Measurements from ENCODE around the gene ASB18. TPM values are rescaled to one million over a fixed set of nuclear protein-coding genes. Genes with fewer than 3 reads are reported as not detected.

Gene ASB18
- total and polyA plus RNA-seq, 2 of the 8 experiments (the other 6 are each of a cell fraction or from before 2014, with no cell fraction given) = not detected

DNA sequence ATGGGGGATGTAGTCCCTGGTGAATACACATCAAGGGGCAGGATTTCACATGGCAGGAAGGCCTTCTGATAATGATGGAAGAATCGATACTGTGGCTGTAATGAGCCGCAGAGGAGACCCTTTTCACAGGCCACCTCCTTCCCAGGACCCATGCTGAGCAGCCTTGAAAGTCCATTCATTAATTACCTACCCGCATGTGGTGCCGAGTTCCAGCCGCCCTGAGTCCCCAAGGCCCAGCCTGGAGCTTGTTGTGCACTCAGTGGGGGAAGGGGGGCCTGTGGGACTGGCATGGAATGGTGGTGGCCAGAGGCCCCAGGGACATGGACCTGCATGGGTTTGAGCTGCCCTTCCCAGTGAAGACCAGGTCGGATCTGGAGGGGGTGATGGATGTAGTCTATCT is 25.5 kb downstream of the ASB18 start (continued):
- TF ChIP-seq, protein P1, sequence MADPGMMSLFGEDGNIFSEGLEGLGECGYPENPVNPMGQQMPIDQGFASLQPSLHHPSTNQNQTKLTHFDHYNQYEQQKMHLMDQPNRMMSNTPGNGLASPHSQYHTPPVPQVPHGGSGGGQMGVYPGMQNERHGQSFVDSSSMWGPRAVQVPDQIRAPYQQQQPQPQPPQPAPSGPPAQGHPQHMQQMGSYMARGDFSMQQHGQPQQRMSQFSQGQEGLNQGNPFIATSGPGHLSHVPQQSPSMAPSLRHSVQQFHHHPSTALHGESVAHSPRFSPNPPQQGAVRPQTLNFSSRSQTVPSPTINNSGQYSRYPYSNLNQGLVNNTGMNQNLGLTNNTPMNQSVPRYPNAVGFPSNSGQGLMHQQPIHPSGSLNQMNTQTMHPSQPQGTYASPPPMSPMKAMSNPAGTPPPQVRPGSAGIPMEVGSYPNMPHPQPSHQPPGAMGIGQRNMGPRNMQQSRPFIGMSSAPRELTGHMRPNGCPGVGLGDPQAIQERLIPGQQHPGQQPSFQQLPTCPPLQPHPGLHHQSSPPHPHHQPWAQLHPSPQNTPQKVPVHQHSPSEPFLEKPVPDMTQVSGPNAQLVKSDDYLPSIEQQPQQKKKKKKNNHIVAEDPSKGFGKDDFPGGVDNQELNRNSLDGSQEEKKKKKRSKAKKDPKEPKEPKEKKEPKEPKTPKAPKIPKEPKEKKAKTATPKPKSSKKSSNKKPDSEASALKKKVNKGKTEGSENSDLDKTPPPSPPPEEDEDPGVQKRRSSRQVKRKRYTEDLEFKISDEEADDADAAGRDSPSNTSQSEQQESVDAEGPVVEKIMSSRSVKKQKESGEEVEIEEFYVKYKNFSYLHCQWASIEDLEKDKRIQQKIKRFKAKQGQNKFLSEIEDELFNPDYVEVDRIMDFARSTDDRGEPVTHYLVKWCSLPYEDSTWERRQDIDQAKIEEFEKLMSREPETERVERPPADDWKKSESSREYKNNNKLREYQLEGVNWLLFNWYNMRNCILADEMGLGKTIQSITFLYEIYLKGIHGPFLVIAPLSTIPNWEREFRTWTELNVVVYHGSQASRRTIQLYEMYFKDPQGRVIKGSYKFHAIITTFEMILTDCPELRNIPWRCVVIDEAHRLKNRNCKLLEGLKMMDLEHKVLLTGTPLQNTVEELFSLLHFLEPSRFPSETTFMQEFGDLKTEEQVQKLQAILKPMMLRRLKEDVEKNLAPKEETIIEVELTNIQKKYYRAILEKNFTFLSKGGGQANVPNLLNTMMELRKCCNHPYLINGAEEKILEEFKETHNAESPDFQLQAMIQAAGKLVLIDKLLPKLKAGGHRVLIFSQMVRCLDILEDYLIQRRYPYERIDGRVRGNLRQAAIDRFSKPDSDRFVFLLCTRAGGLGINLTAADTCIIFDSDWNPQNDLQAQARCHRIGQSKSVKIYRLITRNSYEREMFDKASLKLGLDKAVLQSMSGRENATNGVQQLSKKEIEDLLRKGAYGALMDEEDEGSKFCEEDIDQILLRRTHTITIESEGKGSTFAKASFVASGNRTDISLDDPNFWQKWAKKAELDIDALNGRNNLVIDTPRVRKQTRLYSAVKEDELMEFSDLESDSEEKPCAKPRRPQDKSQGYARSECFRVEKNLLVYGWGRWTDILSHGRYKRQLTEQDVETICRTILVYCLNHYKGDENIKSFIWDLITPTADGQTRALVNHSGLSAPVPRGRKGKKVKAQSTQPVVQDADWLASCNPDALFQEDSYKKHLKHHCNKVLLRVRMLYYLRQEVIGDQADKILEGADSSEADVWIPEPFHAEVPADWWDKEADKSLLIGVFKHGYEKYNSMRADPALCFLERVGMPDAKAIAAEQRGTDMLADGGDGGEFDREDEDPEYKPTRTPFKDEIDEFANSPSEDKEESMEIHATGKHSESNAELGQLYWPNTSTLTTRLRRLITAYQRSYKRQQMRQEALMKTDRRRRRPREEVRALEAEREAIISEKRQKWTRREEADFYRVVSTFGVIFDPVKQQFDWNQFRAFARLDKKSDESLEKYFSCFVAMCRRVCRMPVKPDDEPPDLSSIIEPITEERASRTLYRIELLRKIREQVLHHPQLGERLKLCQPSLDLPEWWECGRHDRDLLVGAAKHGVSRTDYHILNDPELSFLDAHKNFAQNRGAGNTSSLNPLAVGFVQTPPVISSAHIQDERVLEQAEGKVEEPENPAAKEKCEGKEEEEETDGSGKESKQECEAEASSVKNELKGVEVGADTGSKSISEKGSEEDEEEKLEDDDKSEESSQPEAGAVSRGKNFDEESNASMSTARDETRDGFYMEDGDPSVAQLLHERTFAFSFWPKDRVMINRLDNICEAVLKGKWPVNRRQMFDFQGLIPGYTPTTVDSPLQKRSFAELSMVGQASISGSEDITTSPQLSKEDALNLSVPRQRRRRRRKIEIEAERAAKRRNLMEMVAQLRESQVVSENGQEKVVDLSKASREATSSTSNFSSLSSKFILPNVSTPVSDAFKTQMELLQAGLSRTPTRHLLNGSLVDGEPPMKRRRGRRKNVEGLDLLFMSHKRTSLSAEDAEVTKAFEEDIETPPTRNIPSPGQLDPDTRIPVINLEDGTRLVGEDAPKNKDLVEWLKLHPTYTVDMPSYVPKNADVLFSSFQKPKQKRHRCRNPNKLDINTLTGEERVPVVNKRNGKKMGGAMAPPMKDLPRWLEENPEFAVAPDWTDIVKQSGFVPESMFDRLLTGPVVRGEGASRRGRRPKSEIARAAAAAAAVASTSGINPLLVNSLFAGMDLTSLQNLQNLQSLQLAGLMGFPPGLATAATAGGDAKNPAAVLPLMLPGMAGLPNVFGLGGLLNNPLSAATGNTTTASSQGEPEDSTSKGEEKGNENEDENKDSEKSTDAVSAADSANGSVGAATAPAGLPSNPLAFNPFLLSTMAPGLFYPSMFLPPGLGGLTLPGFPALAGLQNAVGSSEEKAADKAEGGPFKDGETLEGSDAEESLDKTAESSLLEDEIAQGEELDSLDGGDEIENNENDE (IDR thresholded peaks at IDR 0.05; ENCODE audit: insufficient replicate concordance, low read length) = no peak
- TF ChIP-seq HDAC6 (IDR thresholded peaks at IDR 0.05; ENCODE audit: low read depth, low read length) = no peak
- no peak for TF ChIP-seq CREB1 (IDR thresholded peaks at IDR 0.05)
- TF ChIP-seq EGR1 (IDR thresholded peaks at IDR 0.05; ENCODE audit: borderline replicate concordance, low read depth, low read length) = no peak
- TF ChIP-seq, protein P2, sequence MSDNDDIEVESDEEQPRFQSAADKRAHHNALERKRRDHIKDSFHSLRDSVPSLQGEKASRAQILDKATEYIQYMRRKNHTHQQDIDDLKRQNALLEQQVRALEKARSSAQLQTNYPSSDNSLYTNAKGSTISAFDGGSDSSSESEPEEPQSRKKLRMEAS (IDR thresholded peaks at IDR 0.05) = no peak
- TF ChIP-seq CBX5 (IDR thresholded peaks at IDR 0.05; ENCODE audit: low read depth, low read length) = no peak
- TF ChIP-seq, protein P3, sequence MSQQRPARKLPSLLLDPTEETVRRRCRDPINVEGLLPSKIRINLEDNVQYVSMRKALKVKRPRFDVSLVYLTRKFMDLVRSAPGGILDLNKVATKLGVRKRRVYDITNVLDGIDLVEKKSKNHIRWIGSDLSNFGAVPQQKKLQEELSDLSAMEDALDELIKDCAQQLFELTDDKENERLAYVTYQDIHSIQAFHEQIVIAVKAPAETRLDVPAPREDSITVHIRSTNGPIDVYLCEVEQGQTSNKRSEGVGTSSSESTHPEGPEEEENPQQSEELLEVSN (IDR thresholded peaks at IDR 0.05) = no peak
- TF ChIP-seq NRF1 (IDR thresholded peaks at IDR 0.05; ENCODE audit: low read depth, low read length) = no peak
- TF ChIP-seq SP2 (IDR thresholded peaks at IDR 0.05; ENCODE audit: low read length) = no peak
- no peak for TF ChIP-seq CHD2 (IDR thresholded peaks at IDR 0.05; ENCODE audit: low read length)
- TF ChIP-seq EZH2 (IDR thresholded peaks at IDR 0.05; ENCODE audit: low read depth, low read length, severe bottlenecking) = no peak
- no peak for TF ChIP-seq SP4 (IDR thresholded peaks at IDR 0.05; ENCODE audit: low read length)
- no peak for TF ChIP-seq YY1 (IDR thresholded peaks at IDR 0.05; ENCODE audit: low read depth, low read length)

Data from H1 (cell line).